Keratinocyte (primary cell): Measurements from ENCODE around the gene RCAN2. TPM values are rescaled to one million over a fixed set of nuclear protein-coding genes. Genes with fewer than 3 reads are reported as not detected.

Experiments
- DNase-seq: peaks from one replicate; pipeline ENCODE4 v3.0.0-alpha.2; 2011; ENCODE audit warnings: low read depth, missing footprints, low spot score
- FAIRE-seq: peaks from 2 replicates; lab custom pipeline; 2011; peaks lifted over from hg19 to GRCh38; lab: Jason Lieb, UNC
- H2AFZ ChIP-seq: 2 replicates; pipeline ENCODE4 v1.6.0; 2012; ENCODE audit warnings: low read length, control low read depth, inconsistent platforms; ENCODE audit not compliant: control insufficient read depth
- H3K27ac ChIP-seq: 2 replicates; pipeline ENCODE4 v1.5.1; 2011; ENCODE audit warnings: low read length; ENCODE audit not compliant: control insufficient read depth, insufficient read depth
- H3K27me3 ChIP-seq: 3 replicates; pipeline ENCODE4 v1.6.0; 2011; ENCODE audit warnings: low read length; ENCODE audit not compliant: control insufficient read depth, insufficient read depth; ENCODE audit errors: extremely low read depth
- H3K36me3 ChIP-seq, 2 experiments: 2 replicates in 1 of 2; 3 replicates in 1 of 2; pipeline ENCODE4 v1.5.1; 2011; ENCODE audit warnings: low read length in 2 of 2, mild to moderate bottlenecking in 1 of 2; ENCODE audit not compliant: control insufficient read depth in 2 of 2, insufficient read depth in 2 of 2; ENCODE audit errors: extremely low read depth in 1 of 2
- H3K4me1 ChIP-seq: 3 replicates; pipeline ENCODE4 v1.5.1; 2011; ENCODE audit warnings: low read length; ENCODE audit not compliant: control insufficient read depth, insufficient read depth; ENCODE audit errors: extremely low read depth
- H3K4me2 ChIP-seq: 3 replicates; pipeline ENCODE4 v1.6.0; 2011; ENCODE audit warnings: low read depth, low read length; ENCODE audit not compliant: control insufficient read depth, insufficient read depth; ENCODE audit errors: extremely low read depth
- H3K4me3 ChIP-seq, 3 experiments: fragments of 200-600 bp in 1 of 3; sonication (generic) in 1 of 3; 2 replicates in 2 of 3; 3 replicates in 1 of 3; pipeline ENCODE4 v1.5.1; 2011 to 2016; ENCODE audit warnings: low read length in 3 of 3, mild to moderate bottlenecking in 3 of 3, control low read depth in 2 of 3, inconsistent platforms in 1 of 3, low read depth in 1 of 3, mixed read lengths in 1 of 3, mixed run types in 1 of 3, moderate library complexity in 1 of 3; ENCODE audit not compliant: control insufficient read depth in 2 of 3, insufficient read depth in 2 of 3; ENCODE audit errors: extremely low read depth in 1 of 3
- H3K79me2 ChIP-seq: 2 replicates; pipeline ENCODE4 v1.6.0; 2012; ENCODE audit warnings: low read length; ENCODE audit not compliant: control insufficient read depth, insufficient read depth
- H3K9ac ChIP-seq: 3 replicates; pipeline ENCODE4 v1.6.0; 2011; ENCODE audit warnings: low read length; ENCODE audit not compliant: control insufficient read depth, insufficient read depth; ENCODE audit errors: extremely low read depth
- H3K9me1 ChIP-seq: 3 replicates; pipeline ENCODE4 v1.6.0; 2011; ENCODE audit warnings: low read length; ENCODE audit not compliant: control insufficient read depth, insufficient read depth; ENCODE audit errors: extremely low read depth
- H3K9me3 ChIP-seq: 2 replicates; pipeline ENCODE4 v1.5.1; 2012; ENCODE audit warnings: low read depth, low read length; ENCODE audit not compliant: control insufficient read depth
- H4K20me1 ChIP-seq: 3 replicates; pipeline ENCODE4 v1.6.0; 2011; ENCODE audit warnings: low read length; ENCODE audit not compliant: control insufficient read depth, insufficient read depth; ENCODE audit errors: extremely low read depth
- EZH2 ChIP-seq: IDR thresholded peaks from one replicate; pipeline ENCODE4 v1.6.1; 2012; ENCODE audit warnings: inconsistent platforms, mild to moderate bottlenecking, low read length, moderate library complexity
- dilution Hi-C: fragments of 300-500 bp; cut with MboI; formaldehyde crosslinking; loops from one replicate; pipeline ENCODE4 v1.7.0; 2020; ENCODE audit warnings: low sequenced_read_pairs; ENCODE audit not compliant: extremely low pct_ligation_motif_present
- polyA plus RNA-seq, 5 experiments: library from polyadenylated mRNA; depleted of rRNA in 3 of 5; stranded (reverse) in 3 of 5; stranded (forward) in 1 of 5; unstranded in 1 of 5; fragments of >200 nt; gene quantifications; 1 replicate in 1 of 5; 2 replicates in 3 of 5; 3 replicates in 1 of 5; pipeline versions ENCODE4 v1.2.1 to v1.2.3, GENCODE V29; 2011 to 2012; ENCODE audit warnings: missing spikeins in 2 of 5, low read depth in 1 of 5, low replicate concordance in 1 of 5
- TF ChIP-seq, protein P1 (sequence below), 3 experiments: IDR thresholded peaks in 1 of 3; conservative IDR thresholded peaks in 1 of 3; optimal IDR thresholded peaks in 1 of 3; 2 replicates in 2 of 3; 3 replicates in 1 of 3; pipeline versions ENCODE3 to v1.5.1; 2011; ENCODE audit warnings: low read length in 3 of 3, mild to moderate bottlenecking in 3 of 3, moderate library complexity in 2 of 3, control low read depth in 1 of 3, inconsistent platforms in 1 of 3; ENCODE audit not compliant: insufficient read depth in 2 of 3; ENCODE audit errors: extremely low read depth in 1 of 3

The RCAN2 gene
- polyA plus RNA-seq, 1 donor (not counting 4 experiments of a cell fraction or from before 2014, with no cell fraction given), result not detected

DNA sequence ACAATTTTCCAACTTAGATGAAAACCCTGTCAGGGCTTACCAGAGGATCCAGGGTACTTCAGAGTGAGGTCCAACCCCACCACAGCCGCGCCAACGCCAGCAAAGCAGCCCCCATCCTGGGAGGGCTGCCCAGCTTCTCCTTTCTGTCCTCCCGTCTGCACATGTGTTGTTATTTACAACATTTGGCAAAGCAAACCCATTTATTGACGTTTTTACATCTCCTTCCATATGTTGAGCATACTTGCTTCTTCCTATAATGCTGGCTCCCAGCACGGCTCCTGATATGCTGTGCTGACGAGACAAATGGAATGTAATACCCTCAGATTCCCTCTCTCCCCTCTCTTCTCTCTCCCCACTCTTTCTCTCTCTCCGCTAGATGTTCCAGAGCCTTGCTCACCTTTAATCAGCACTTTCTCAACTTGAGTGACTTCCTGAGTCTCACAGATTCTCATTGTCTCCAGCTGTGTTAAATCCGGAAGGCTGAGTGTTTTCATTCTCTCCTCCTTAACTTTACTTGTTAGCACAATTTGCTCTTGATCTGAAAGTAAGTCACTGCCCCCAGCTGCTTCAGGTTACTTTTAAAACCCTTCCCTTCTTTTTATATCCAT lies 22.7 kb downstream of the RCAN2 start:
- TF ChIP-seq EZH2, result no peak
- TF ChIP-seq, protein P1, sequence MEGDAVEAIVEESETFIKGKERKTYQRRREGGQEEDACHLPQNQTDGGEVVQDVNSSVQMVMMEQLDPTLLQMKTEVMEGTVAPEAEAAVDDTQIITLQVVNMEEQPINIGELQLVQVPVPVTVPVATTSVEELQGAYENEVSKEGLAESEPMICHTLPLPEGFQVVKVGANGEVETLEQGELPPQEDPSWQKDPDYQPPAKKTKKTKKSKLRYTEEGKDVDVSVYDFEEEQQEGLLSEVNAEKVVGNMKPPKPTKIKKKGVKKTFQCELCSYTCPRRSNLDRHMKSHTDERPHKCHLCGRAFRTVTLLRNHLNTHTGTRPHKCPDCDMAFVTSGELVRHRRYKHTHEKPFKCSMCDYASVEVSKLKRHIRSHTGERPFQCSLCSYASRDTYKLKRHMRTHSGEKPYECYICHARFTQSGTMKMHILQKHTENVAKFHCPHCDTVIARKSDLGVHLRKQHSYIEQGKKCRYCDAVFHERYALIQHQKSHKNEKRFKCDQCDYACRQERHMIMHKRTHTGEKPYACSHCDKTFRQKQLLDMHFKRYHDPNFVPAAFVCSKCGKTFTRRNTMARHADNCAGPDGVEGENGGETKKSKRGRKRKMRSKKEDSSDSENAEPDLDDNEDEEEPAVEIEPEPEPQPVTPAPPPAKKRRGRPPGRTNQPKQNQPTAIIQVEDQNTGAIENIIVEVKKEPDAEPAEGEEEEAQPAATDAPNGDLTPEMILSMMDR (optimal IDR thresholded peaks at IDR 0.05 in 1 of 3, IDR thresholded peaks at IDR 0.05 in 1 of 3, conservative IDR thresholded peaks at IDR 0.05 in 1 of 3; ENCODE audit: extremely low read depth in 1 of 3, insufficient read depth in 2 of 3, low read length in 3 of 3), result no peak
- no peaks in the 10 kb centered on the region for H3K36me3 ChIP-seq
- H3K9ac ChIP-seq, result no peak overlapping the region
- H2AFZ ChIP-seq, result no peak overlapping the region
- DNase-seq (no peak), FAIRE-seq (no peak)
- no peaks in the 10 kb centered on the region for H3K27me3 ChIP-seq
- no peaks in the 10 kb centered on the region for H3K9me1 ChIP-seq
- no peaks in the 10 kb centered on the region for H3K9me3 ChIP-seq
- H3K4me2 ChIP-seq, result no peak overlapping the region
- dilution Hi-C loops, result no loop called here
- H3K27ac ChIP-seq, result no peak overlapping the region
- no peaks in the 10 kb centered on the region for H4K20me1 ChIP-seq
- H3K79me2 ChIP-seq, result no peaks in the 10 kb centered on the region
- no peaks in the 10 kb centered on the region for H3K4me1 ChIP-seq
- no peak overlapping the region for H3K4me3 ChIP-seq

DNA sequence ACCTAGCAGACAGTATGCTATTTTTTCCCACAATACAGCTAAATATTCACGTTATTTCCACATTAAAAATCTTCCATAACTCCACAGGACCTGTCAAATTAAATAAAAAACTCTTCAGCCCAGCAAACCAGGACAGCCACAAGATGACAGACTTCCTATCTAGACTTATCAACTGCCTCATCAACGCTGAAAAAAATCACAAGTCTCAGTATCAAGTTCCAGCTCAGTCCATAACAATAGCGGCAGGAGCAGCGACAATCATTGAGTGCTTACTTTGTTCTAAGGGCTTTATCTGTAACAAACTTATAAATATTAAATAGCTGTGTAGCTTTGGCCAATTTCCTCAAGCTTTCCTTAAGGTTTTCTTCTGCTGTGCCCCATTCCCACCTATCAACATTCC lies 24.7 kb downstream of the RCAN2 start:
- FAIRE-seq, result no peak
- dilution Hi-C loops, result no loop called here

More for the DNA sequence above, 24.7 kb downstream of the RCAN2 start:
- no peaks in the 10 kb centered on the region for H3K9me3 ChIP-seq
- H4K20me1 ChIP-seq, result no peaks in the 10 kb centered on the region
- H2AFZ ChIP-seq, result no peak overlapping the region
- H3K9me1 ChIP-seq, result no peaks in the 10 kb centered on the region
- H3K36me3 ChIP-seq, result no peaks in the 10 kb centered on the region
- no peak overlapping the region for H3K27ac ChIP-seq
- no peak overlapping the region for H3K4me2 ChIP-seq
- H3K27me3 ChIP-seq, result no peaks in the 10 kb centered on the region
- H3K9ac ChIP-seq, result no peak overlapping the region
- TF ChIP-seq, protein P1 (optimal IDR thresholded peaks at IDR 0.05 in 1 of 3, IDR thresholded peaks at IDR 0.05 in 1 of 3, conservative IDR thresholded peaks at IDR 0.05 in 1 of 3; ENCODE audit: extremely low read depth in 1 of 3, insufficient read depth in 2 of 3, low read length in 3 of 3), result no peak
- TF ChIP-seq EZH2, result no peak
- H3K4me3 ChIP-seq, result no peak overlapping the region
- H3K4me1 ChIP-seq, result no peaks in the 10 kb centered on the region
- DNase-seq, result no peak
- H3K79me2 ChIP-seq, result no peaks in the 10 kb centered on the region
